Loucy (cell line): ENCODE results near the gene ZNF682.
"Not testable (repeated sequence)": the region's sequence is repeated elsewhere in the genome, so short reads cannot be mapped to it uniquely, and the experiment has no call there.

ENCODE experiments used
- H2AFZ ChIP-seq: fragments of 200-600 bp; sonication (generic); 2 replicates; pipeline ENCODE4 v1.6.0; 2016; ENCODE audit warnings: antibody characterized with exemption, mild to moderate bottlenecking, low read length, moderate library complexity
- H3F3A ChIP-seq: fragments of 200-600 bp; 2 replicates; pipeline ENCODE4 v1.6.0; 2016; ENCODE audit warnings: antibody characterized with exemption, low read depth, mild to moderate bottlenecking
- H3K27me3 ChIP-seq: fragments of 200-600 bp; sonication (generic); 2 replicates; pipeline ENCODE4 v1.6.1; 2014; ENCODE audit warnings: low read length, mild to moderate bottlenecking; ENCODE audit not compliant: insufficient read depth, poor library complexity, severe bottlenecking
- H3K36me3 ChIP-seq: fragments of 200-600 bp; sonication (generic); 2 replicates; pipeline ENCODE4 v1.6.1; 2016; ENCODE audit warnings: low read length; ENCODE audit not compliant: insufficient read depth
- H3K4me1 ChIP-seq: fragments of 200-600 bp; sonication (generic); 2 replicates; pipeline ENCODE4 v1.5.1; 2014; ENCODE audit warnings: low read length, mild to moderate bottlenecking; ENCODE audit not compliant: insufficient read depth, poor library complexity, severe bottlenecking
- H3K4me2 ChIP-seq: fragments of 200-600 bp; sonication (generic); 2 replicates; pipeline ENCODE4 v1.6.0; 2014; ENCODE audit warnings: antibody characterized with exemption, low read length, low read depth, mild to moderate bottlenecking; ENCODE audit not compliant: poor library complexity, severe bottlenecking
- H3K4me3 ChIP-seq: fragments of 200-600 bp; sonication (generic); 2 replicates; pipeline ENCODE4 v1.5.1; 2014; ENCODE audit warnings: low read length, mild to moderate bottlenecking, mixed read lengths; ENCODE audit not compliant: poor library complexity, severe bottlenecking
- H3K79me2 ChIP-seq: fragments of 200-600 bp; sonication (generic); 2 replicates; pipeline ENCODE4 v1.6.1; 2014; ENCODE audit warnings: low read length; ENCODE audit not compliant: insufficient read depth
- H3K9ac ChIP-seq: fragments of 200-600 bp; sonication (generic); 2 replicates; pipeline ENCODE4 v1.6.0; 2014; ENCODE audit warnings: mild to moderate bottlenecking, low read depth, low read length, moderate library complexity; ENCODE audit not compliant: poor library complexity, severe bottlenecking
- H3K9me2 ChIP-seq: fragments of 200-600 bp; sonication (generic); replicated peaks from 2 replicates; pipeline ENCODE4 v1.6.1; 2016; ENCODE audit warnings: low read depth, low read length, mixed read lengths
- H3K9me3 ChIP-seq: fragments of 200-600 bp; sonication (generic); 2 replicates; pipeline ENCODE4 v1.6.1; 2014; ENCODE audit warnings: mild to moderate bottlenecking, antibody characterized with exemption, low read length, low read depth; ENCODE audit not compliant: insufficient read depth
- H4K20me1 ChIP-seq: fragments of 200-600 bp; sonication (generic); 2 replicates; pipeline ENCODE4 v1.6.0; 2014; ENCODE audit warnings: antibody characterized with exemption, low read length, mild to moderate bottlenecking; ENCODE audit not compliant: insufficient read depth, poor library complexity, severe bottlenecking
- CTCF ChIP-seq: fragments of 200-600 bp; sonication (generic); conservative IDR thresholded peaks from 2 replicates; pipeline ENCODE4 v1.5.1; 2014; ENCODE audit warnings: mild to moderate bottlenecking, antibody characterized with exemption, low read length
- EZH2phosphoT487 ChIP-seq: fragments of 200-600 bp; IDR thresholded peaks from 2 replicates; pipeline ENCODE4 v1.6.1; 2018; ENCODE audit warnings: antibody characterized with exemption, mild to moderate bottlenecking, moderate library complexity, borderline replicate concordance

The ZNF682 gene

DNA sequence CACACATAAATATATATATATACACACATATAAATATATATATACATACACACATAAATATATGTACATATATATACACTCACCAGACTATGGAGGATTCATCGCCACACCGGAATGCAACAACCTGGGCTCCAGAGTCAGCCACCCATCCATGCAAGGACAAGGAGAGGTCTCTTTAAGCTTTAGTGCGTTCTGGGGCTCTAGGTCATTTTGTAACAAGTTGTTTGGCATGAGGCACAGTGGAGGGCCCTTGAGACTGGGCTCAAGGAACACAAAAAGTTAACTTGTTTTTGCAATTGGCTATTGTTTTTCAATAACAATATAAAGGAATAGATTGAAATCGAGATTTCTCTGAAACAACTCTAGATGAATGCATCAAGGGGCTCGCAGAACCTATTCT is 33.6 kb upstream of the ZNF682 start:
- Histone ChIP-seq H3K9ac (no peak overlapping the region), H3K9me2 (no peaks in the 10 kb centered on the region), H3K9me3 (no peaks in the 10 kb centered on the region; the same call in 1 of the 2 replicates), H3K27me3 (no peaks in the 10 kb centered on the region), H3K4me2 (no peak overlapping the region), H3K4me1 (no peaks in the 10 kb centered on the region), H3K4me3 (no peak overlapping the region), H4K20me1 (no peaks in the 10 kb centered on the region), H3K79me2 (peaks cover under 1% of the 10 kb centered on the region; the same call in 1 of the 2 replicates), H3F3A (no peaks in the 10 kb centered on the region), H2AFZ (no peak overlapping the region), H3K36me3 (no peaks in the 10 kb centered on the region)
- TF ChIP-seq CTCF: no peak
- TF ChIP-seq EZH2phosphoT487: no peak

DNA sequence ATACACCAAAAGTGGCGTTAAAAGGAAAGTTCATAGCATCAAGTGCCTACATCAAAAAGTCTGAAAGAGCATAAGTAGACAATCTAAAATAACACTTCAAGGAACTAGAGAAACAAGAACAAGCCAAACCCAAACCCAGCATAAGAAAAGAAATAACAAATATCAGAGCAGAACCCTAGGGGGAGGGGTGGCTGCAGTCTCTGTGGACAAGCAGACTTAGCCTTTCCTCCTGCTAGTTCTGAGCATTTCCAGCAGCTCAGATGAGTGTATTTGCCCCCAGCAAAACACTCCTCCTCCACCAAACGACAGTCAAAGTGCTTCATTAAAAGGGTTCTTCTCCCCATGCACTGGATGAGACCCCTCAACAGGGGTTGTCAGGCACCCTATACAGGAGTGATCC is 31.4 kb upstream of the ZNF682 start:
- no peaks in the 10 kb centered on the region for H3K36me3 ChIP-seq
- H3K79me2 ChIP-seq: no peaks in the 10 kb centered on the region
- no peaks in the 10 kb centered on the region for H3K4me1 ChIP-seq
- no peaks in the 10 kb centered on the region; the same call in 1 of the 2 replicates for H3K9me3 ChIP-seq
- no peak overlapping the region for H3K4me2 ChIP-seq
- H2AFZ ChIP-seq: no peak overlapping the region
- no peak for TF ChIP-seq CTCF
- TF ChIP-seq EZH2phosphoT487: no peak
- H3K4me3 ChIP-seq: no peak overlapping the region
- no peaks in the 10 kb centered on the region for H3K9me2 ChIP-seq
- H3F3A ChIP-seq: no peaks in the 10 kb centered on the region
- H3K27me3 ChIP-seq: no peaks in the 10 kb centered on the region
- H3K9ac ChIP-seq: no peak overlapping the region
- no peaks in the 10 kb centered on the region for H4K20me1 ChIP-seq

DNA sequence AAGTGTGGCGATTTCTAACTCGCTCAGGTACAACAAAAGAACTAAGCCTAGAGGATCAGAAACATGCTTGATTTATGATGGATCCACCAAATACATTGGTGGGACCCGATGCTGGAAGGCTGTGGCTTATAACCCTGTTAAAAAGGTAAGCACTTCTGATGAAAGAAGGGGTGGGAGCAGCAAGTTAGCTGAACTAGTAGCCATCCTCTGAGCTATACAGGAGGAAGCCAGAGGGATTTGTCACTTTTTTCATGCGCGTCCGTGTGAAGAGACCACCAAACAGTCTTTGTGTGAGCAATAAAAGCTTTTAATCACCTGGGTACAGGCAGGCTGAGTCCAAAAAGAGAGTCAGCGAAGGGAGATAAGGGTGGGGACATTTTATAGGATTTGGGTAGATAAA is 29.3 kb upstream of the ZNF682 start:
- H3K27me3 ChIP-seq, H3K9me2 ChIP-seq, H3K4me3 ChIP-seq, H3K9me3 ChIP-seq, H4K20me1 ChIP-seq, H3K4me1 ChIP-seq, H2AFZ ChIP-seq, H3K36me3 ChIP-seq, H3F3A ChIP-seq, H3K79me2 ChIP-seq, H3K4me2 ChIP-seq, H3K9ac ChIP-seq: not testable (repeated sequence)

DNA sequence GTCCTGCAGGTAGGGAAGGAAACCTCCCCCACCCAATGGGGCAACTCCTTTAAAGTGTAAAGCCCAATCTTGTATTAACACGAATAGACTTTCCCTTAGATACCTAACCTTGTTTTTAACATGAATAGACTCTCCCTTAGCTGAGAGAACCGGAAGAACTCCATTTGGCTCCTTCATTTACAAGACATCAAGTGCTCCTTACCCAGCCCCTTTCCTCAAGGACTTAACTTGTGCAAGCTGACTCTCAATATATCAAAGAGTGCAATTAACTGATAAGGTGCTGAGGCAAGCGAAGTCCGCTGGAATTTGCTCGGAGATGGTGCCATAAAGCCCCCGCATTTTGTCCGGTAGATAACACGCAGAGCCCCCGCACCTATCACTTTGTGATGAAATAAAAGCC is 28.6 kb upstream of the ZNF682 start:
- no peak overlapping the region for H3K4me2 ChIP-seq
- no peaks in the 10 kb centered on the region; the same call in 1 of the 2 replicates for H3K9me3 ChIP-seq
- H3K79me2 ChIP-seq: no peaks in the 10 kb centered on the region
- H3K4me1 ChIP-seq: no peaks in the 10 kb centered on the region
- H3F3A ChIP-seq: no peaks in the 10 kb centered on the region
- no peaks in the 10 kb centered on the region for H3K36me3 ChIP-seq
- no peak for TF ChIP-seq EZH2phosphoT487
- no peak for TF ChIP-seq CTCF
- H3K9me2 ChIP-seq: no peaks in the 10 kb centered on the region
- no peak overlapping the region for H2AFZ ChIP-seq
- no peak overlapping the region for H3K9ac ChIP-seq
- H4K20me1 ChIP-seq: no peaks in the 10 kb centered on the region
- H3K4me3 ChIP-seq: no peak overlapping the region
- H3K27me3 ChIP-seq: no peaks in the 10 kb centered on the region
